Measurements from ENCODE around the gene PEX10.

The PEX10 gene

DNA sequence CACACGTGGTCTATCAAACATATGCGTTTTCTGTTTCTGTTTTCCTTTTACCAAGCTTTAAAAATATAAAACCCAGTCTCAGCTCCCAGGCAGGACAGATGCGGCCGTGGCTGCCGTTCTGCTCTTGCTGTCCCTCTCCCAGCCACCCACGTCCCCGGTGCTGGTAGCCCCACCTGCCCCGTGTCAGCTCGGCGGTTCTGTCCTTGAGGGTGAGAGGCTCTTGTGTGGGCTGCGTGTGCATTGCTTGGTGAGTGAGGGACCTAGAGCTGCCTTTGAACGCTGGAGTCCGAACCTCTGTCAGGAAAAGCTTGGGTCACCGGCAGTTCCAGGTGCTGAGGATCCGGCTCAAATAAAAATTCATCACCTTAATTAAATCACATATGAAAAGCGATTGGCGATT lies 16.3 kb downstream of the PEX10 start:
- CTCF ChIA-PET = interaction anchor here (0.9 kb wide), 1 partner anchor 20 kb away, joined by 3 read pairs; no protein-coding TSS in a partner anchor
- H3K27ac ChIP-seq = peak overlapping the region; percentile 35; the same call in 1 of the 2 replicates
- POLR2A ChIA-PET (ENCODE audit: low non-redundant PET) = interaction anchor here (0.6 kb wide), 1 partner anchor 111 kb away, joined by 5 read pairs; no protein-coding TSS in a partner anchor
- TF ChIP-seq, protein P1, sequence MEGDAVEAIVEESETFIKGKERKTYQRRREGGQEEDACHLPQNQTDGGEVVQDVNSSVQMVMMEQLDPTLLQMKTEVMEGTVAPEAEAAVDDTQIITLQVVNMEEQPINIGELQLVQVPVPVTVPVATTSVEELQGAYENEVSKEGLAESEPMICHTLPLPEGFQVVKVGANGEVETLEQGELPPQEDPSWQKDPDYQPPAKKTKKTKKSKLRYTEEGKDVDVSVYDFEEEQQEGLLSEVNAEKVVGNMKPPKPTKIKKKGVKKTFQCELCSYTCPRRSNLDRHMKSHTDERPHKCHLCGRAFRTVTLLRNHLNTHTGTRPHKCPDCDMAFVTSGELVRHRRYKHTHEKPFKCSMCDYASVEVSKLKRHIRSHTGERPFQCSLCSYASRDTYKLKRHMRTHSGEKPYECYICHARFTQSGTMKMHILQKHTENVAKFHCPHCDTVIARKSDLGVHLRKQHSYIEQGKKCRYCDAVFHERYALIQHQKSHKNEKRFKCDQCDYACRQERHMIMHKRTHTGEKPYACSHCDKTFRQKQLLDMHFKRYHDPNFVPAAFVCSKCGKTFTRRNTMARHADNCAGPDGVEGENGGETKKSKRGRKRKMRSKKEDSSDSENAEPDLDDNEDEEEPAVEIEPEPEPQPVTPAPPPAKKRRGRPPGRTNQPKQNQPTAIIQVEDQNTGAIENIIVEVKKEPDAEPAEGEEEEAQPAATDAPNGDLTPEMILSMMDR (conservative IDR thresholded peaks at IDR 0.05; ENCODE audit: low read depth) = no peak
- DNase-seq (ENCODE audit: low spot score) = no peak

DNA sequence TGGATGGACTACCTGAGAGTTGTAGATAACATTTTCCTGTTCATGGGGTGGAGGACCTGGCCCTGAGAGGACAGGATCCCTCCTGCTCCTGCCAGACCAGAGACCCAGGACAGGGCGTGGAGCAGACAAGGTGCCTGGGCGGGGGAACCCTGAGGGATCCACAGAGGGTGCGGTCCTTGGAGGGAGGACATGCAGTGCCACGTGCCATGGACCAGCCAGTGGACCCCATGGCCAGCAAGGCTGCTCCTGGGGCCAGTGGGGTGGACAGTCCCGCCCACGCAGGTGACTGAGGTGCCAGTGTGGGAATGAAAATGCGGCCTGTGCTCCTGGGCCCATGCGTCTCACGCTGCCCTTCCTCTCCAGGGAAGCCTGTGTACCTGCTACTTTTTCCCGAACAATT lies 17.1 kb downstream of the PEX10 start:
- ChIA-PET POLR2A (ENCODE audit: low non-redundant PET) (no interaction called here), CTCF (no interaction called here)
- H3K27ac ChIP-seq = peak overlapping the region; percentile 43
- DNase-seq (ENCODE audit: low spot score) = no peak
- TF ChIP-seq, protein P1 (conservative IDR thresholded peaks at IDR 0.05; ENCODE audit: low read depth) = no peak

DNA sequence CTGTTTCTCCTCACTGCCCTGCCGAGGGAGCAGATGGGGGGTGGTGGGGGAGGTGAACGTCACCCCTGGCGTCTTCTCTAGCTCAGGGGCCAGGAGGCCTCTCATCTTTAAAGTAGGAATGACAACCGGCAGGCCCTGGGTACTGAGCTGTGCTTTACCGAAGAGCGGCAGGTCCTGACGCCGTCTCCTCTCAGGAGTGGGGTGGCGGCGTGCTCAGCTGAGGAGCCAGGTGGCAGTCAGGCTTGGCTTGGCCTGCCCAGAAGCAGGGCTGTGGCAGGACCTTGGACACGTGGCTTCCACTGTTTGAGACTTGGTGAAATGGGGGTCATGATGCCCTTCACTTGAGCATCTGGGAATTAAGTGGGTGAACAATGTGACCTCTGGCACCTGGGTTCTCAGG lies 17.6 kb downstream of the PEX10 start:
- H3K27ac ChIP-seq = peak overlapping the region; percentile 43
- ChIA-PET POLR2A (ENCODE audit: low non-redundant PET) (no interaction called here), CTCF (no interaction called here)
- no peak for DNase-seq (ENCODE audit: low spot score)
- TF ChIP-seq, protein P1 (conservative IDR thresholded peaks at IDR 0.05; ENCODE audit: low read depth) = no peak

DNA sequence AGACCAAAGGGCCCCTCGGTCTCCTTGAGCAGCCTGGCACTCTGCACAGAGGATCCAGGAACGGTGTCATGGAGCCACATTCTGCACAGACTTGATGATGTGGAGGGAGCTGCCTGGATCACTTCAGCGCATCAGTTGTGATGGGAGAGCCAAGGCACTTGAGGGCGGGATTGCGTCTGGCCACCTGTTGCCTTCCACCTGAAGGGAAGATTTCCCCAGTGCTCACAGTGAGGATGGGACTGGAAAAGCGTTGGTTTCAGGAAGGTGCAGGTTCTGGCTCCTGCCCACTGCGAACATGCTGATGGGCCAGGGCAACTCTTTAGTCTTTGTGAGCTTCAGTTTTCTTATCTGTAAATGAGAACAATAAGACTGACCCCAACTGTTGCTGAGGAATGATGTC lies 18.1 kb downstream of the PEX10 start:
- DNase-seq (ENCODE audit: low spot score) = no peak
- ChIA-PET CTCF (no interaction called here), POLR2A (ENCODE audit: low non-redundant PET) (no interaction called here)
- H3K27ac ChIP-seq = peak overlapping the region; percentile 43
- TF ChIP-seq, protein P1 (conservative IDR thresholded peaks at IDR 0.05; ENCODE audit: low read depth) = no peak

DNA sequence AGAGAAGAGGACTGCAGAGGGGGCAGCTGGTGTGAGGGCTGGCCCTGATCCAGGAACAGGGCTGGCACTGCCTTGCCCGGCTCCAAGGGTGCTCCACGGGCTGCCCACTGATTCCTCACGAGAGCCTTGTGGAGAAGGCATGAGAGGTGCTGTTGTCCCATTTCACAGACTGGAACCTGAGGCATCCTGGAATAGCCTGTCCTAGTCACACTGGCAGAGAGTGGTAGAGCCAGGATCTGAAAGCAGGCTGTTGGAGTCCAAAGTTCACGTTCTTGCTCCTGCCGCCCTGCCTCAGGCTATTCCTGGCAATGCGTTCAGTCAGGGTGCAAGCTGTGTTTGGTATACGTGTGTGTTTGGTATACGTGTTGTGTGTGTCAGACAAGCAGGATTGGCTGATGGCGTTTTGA lies 18.9 kb downstream of the PEX10 start:
- CTCF ChIA-PET = no interaction called here
- POLR2A ChIA-PET (ENCODE audit: low non-redundant PET) = interaction anchor here (0.8 kb wide), 1 partner anchor 70 kb away, joined by 4 read pairs; no protein-coding TSS in a partner anchor
- H3K27ac ChIP-seq = peak overlapping the region; percentile 28; the same call in 1 of the 2 replicates
- DNase-seq (ENCODE audit: low spot score) = no peak
- TF ChIP-seq, protein P1 (conservative IDR thresholded peaks at IDR 0.05; ENCODE audit: low read depth) = no peak

DNA sequence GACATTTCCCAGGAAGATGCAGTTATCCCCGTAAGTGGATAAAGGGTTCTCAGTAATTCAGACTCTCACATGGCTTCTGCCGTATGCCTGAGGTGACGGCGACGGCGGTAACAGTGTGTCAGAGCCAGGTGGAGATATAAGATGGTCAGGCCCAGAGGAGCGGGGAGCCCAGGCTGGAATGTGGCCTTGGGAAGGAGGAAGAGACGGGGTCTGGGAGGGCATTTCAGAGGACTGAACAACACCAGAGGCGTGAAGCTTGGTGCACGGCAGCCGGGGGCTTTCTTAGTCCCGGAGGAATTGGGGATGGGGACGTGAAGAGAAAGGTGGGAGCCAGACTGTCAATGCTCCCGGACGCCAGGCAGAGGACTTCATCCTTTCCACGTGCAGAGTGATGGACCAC lies 19.7 kb downstream of the PEX10 start:
- no peak for DNase-seq (ENCODE audit: low spot score)
- TF ChIP-seq, protein P1 (conservative IDR thresholded peaks at IDR 0.05; ENCODE audit: low read depth) = no peak
- CTCF ChIA-PET = interaction anchor here (0.6 to 1.5 kb wide), 2 partner anchors 198 to 1500 kb away, joined by 3 to 6 read pairs; partner anchors contain the start of gene FAAP20
- POLR2A ChIA-PET (ENCODE audit: low non-redundant PET) = interaction anchor here (0.8 kb wide), 1 partner anchor 69 kb away, joined by 4 read pairs; no protein-coding TSS in a partner anchor
- H3K27ac ChIP-seq = peak overlapping the region; percentile 83
